ENCODE results near the gene WDFY2.

DNA sequence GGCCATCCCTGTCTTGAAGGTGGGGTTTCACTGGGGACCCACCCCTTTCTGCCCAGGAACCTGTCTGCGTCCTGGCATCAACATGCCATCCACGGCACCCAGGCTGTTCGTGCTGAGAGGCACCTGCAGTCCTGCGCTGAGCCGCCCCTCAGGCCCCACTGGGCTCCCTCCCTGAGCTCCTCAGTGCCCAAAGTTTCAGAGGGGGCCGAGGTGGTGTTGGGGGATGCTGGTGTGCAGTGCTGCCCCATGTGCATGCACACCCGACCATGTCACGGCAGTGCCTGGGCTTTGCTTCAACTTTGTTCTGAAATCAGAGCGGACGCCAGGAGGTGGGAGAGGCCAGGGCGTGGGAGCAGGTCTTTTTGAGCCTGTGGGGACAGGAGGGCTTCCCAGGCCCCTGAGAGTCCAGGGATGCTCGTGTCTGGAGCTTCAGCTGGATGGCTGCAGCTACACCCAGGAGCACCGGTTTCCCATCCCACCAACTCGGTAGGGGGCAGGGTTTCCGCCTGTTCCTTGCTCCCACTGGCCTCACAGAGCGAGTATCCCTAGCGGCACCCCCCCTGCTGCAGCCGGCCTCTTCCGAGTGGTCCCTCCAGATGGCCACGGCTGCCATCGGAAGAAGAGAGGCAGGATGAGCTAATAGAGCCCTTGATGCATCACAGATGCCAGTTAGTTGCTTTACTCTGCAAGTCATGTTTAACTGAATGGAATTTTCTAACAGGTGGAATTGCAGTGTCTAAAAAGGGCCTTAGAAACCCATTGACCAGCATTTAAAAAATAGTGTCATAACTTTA, 44.0 kb downstream of the WDFY2 start:
- TF ChIP-seq, protein P1, sequence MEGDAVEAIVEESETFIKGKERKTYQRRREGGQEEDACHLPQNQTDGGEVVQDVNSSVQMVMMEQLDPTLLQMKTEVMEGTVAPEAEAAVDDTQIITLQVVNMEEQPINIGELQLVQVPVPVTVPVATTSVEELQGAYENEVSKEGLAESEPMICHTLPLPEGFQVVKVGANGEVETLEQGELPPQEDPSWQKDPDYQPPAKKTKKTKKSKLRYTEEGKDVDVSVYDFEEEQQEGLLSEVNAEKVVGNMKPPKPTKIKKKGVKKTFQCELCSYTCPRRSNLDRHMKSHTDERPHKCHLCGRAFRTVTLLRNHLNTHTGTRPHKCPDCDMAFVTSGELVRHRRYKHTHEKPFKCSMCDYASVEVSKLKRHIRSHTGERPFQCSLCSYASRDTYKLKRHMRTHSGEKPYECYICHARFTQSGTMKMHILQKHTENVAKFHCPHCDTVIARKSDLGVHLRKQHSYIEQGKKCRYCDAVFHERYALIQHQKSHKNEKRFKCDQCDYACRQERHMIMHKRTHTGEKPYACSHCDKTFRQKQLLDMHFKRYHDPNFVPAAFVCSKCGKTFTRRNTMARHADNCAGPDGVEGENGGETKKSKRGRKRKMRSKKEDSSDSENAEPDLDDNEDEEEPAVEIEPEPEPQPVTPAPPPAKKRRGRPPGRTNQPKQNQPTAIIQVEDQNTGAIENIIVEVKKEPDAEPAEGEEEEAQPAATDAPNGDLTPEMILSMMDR (IDR thresholded peaks at IDR 0.05; ENCODE audit: insufficient read depth, low read depth, low read length): no peak
- no peak for TF ChIP-seq EZH2 (IDR thresholded peaks at IDR 0.05; ENCODE audit: insufficient read depth, low read length)
